Chondrocyte (in vitro differentiated cells): ENCODE data around the gene SOCS6. TPM values are rescaled to one million over a fixed set of nuclear protein-coding genes. Genes with fewer than 3 reads are reported as not detected.

Source experiments
- DNase-seq: peaks from one replicate; pipeline ENCODE4 v3.0.0; 2021; ENCODE audit warnings: mixed read lengths, low spot score
- H3K27ac Mint-ChIP-seq: one replicate; pipeline ENCODE4 v1.8.0; 2021; ENCODE audit warnings: mild to moderate bottlenecking, moderate library complexity, mixed read lengths; ENCODE audit not compliant: unreplicated experiment
- H3K27me3 Mint-ChIP-seq: 2 replicates; pipeline ENCODE4 v1.8.0; 2021; ENCODE audit warnings: low read depth, mixed read lengths
- H3K36me3 Mint-ChIP-seq: 2 replicates; pipeline ENCODE4 v1.8.0; 2021; ENCODE audit warnings: low read depth, mixed read lengths
- H3K4me1 Mint-ChIP-seq: 2 replicates; pipeline ENCODE4 v1.8.0; 2021; ENCODE audit warnings: low read depth, mild to moderate bottlenecking, mixed read lengths
- H3K4me3 Mint-ChIP-seq: one replicate; pipeline ENCODE4 v1.8.0; 2021; ENCODE audit warnings: mild to moderate bottlenecking, moderate library complexity, mixed read lengths; ENCODE audit not compliant: unreplicated experiment
- H3K9me3 Mint-ChIP-seq: 2 replicates; pipeline ENCODE4 v1.8.0; 2021; ENCODE audit warnings: low read depth, mixed read lengths
- CTCF ChIP-seq: fragments of 200-600 bp; sonication (generic); IDR thresholded peaks from 2 replicates; pipeline ENCODE4 v1.5.0; 2021; ENCODE audit warnings: antibody characterized with exemption, mild to moderate bottlenecking, moderate library complexity
- total RNA-seq: library from RNA; stranded (reverse); gene quantifications from 3 replicates; pipeline ENCODE4 v1.2.1, GENCODE V29; 2021

The SOCS6 gene
- total RNA-seq, 1 donor from 2014 or later, result 18.5 TPM

GRCh38 chr18:70293166-70293565, 4.3 kb downstream of the SOCS6 start:
- Mint-ChIP-seq H3K9me3 (no peaks in the 10 kb centered on the region), H3K4me1 (peaks cover 69% of the 10 kb centered on the region), H3K27me3 (no peaks in the 10 kb centered on the region), H3K27ac (no peak overlapping the region), H3K4me3 (no peak overlapping the region), H3K36me3 (no peaks in the 10 kb centered on the region)
- no peak for TF ChIP-seq CTCF
- DNase-seq, result no peak

GRCh38 chr18:70294471-70295191, 5.8 kb downstream of the SOCS6 start:
- no peaks in the 10 kb centered on the region for H3K36me3 Mint-ChIP-seq
- no peak overlapping the region for H3K4me3 Mint-ChIP-seq
- H3K27me3 Mint-ChIP-seq, result no peaks in the 10 kb centered on the region
- H3K27ac Mint-ChIP-seq, result no peak overlapping the region
- H3K9me3 Mint-ChIP-seq, result no peaks in the 10 kb centered on the region
- DNase-seq, result no peak
- no peak for TF ChIP-seq CTCF
- H3K4me1 Mint-ChIP-seq, result peaks cover 69% of the 10 kb centered on the region

- no peaks in the 10 kb centered on the region for H3K36me3 Mint-ChIP-seq
- no peaks in the 10 kb centered on the region for H3K9me3 Mint-ChIP-seq
- TF ChIP-seq CTCF, result no peak
- H3K4me3 Mint-ChIP-seq, result no peak overlapping the region
- no peaks in the 10 kb centered on the region for H3K27me3 Mint-ChIP-seq
- H3K4me1 Mint-ChIP-seq, result peaks cover 60% of the 10 kb centered on the region
- peak overlapping the region; percentile 91 for H3K27ac Mint-ChIP-seq
- DNase-seq, result no peak
These were observed 6.6 kb downstream of the SOCS6 start for GRCh38 chr18:70295192-70296188.

- DNase-seq, result no peak
- Mint-ChIP-seq H3K4me1 (peaks cover 52% of the 10 kb centered on the region), H3K27ac (peak overlapping the region; percentile 91), H3K36me3 (no peaks in the 10 kb centered on the region), H3K27me3 (no peaks in the 10 kb centered on the region), H3K9me3 (no peaks in the 10 kb centered on the region), H3K4me3 (peak overlapping the region; percentile 41)
- no peak for TF ChIP-seq CTCF
These were observed 7.4 kb downstream of the SOCS6 start for GRCh38 chr18:70296289-70296688.

GRCh38 chr18:70296781-70297180, 7.9 kb downstream of the SOCS6 start:
- H3K4me1 Mint-ChIP-seq, result peaks cover 48% of the 10 kb centered on the region
- H3K9me3 Mint-ChIP-seq, result no peaks in the 10 kb centered on the region
- TF ChIP-seq CTCF, result no peak
- peak overlapping the region; percentile 72 for H3K27ac Mint-ChIP-seq
- no peak for DNase-seq
- peak overlapping the region; percentile 3 for H3K4me3 Mint-ChIP-seq
- H3K27me3 Mint-ChIP-seq, result no peaks in the 10 kb centered on the region
- H3K36me3 Mint-ChIP-seq, result no peaks in the 10 kb centered on the region
